Measurements from ENCODE around the gene MYF6.
A peak's percentile ranks its signal among the peaks of the same experiment; 100 is the strongest.

Gene MYF6

DNA sequence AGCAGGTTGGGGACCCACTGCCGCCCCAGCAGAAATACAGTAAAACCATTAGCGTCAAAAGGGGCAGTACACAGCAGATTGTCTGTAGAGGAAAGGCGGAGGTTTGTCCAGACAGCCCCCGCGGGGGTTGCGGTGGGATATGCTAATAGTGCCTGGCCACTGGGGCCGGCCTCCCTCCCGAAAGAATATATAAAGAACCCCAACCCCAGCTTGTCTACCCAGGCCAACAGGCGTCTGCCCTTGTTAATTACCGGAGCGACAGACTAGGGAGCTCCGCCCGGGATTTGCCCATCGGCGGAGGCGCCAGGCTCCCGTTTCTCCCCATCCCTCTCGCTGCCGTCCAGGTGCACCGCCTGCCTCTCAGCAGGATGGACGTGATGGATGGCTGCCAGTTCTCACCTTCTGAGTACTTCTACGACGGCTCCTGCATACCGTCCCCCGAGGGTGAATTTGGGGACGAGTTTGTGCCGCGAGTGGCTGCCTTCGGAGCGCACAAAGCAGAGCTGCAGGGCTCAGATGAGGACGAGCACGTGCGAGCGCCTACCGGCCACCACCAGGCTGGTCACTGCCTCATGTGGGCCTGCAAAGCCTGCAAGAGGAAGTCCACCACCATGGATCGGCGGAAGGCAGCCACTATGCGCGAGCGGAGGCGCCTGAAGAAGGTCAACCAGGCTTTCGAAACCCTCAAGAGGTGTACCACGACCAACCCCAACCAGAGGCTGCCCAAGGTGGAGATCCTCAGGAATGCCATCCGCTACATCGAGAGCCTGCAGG lies 9.4 kb downstream of the MYF6 start, which contains the start of gene MYF5:
MYF5 (plus strand) TSS at position 217 of the 774 bp plus-strand sequence; CDS start at position 369, 152 bp downstream.
- Histone ChIP-seq H3K9me3 (replicated peaks; ENCODE audit: low read length) (no peaks in the 10 kb centered on the region), H3K36me3 (ENCODE audit: insufficient read depth, low read length) (peaks cover 9% of the 10 kb centered on the region), H3K4me1 (ENCODE audit: control insufficient read depth, insufficient read depth, low read length) (peaks cover 17% of the 10 kb centered on the region), H3K4me2 (ENCODE audit: low read length) (peak within 1 kb of the TSS; percentile 93), H3K9ac (ENCODE audit: low read depth, low read length) (peak within 1 kb of the TSS; percentile 95), H3K27me3 (ENCODE audit: control insufficient read depth, insufficient read depth, low read length) (no peaks in the 10 kb centered on the region), H3K4me3 (ENCODE audit: low read length) (peak within 1 kb of the TSS; percentile 73)

GRCh38 chr12:80717856-80718255 lies 10.4 kb downstream of the MYF6 start:
- Histone ChIP-seq H3K36me3 (ENCODE audit: insufficient read depth, low read length) (peaks cover 9% of the 10 kb centered on the region), H3K9me3 (replicated peaks; ENCODE audit: low read length) (no peaks in the 10 kb centered on the region), H3K4me1 (ENCODE audit: control insufficient read depth, insufficient read depth, low read length) (peaks cover 12% of the 10 kb centered on the region), H3K9ac (ENCODE audit: low read depth, low read length) (peak overlapping the region; percentile 95), H3K4me2 (ENCODE audit: low read length) (peak overlapping the region; percentile 93), H3K27me3 (ENCODE audit: control insufficient read depth, insufficient read depth, low read length) (no peaks in the 10 kb centered on the region), H3K4me3 (ENCODE audit: low read length) (peak overlapping the region; percentile 73)

GRCh38 chr12:80720516-80720915 lies 13.1 kb downstream of the MYF6 start:
- H3K4me3 ChIP-seq (ENCODE audit: low read length), result peak overlapping the region; percentile 51
- no peaks in the 10 kb centered on the region for H3K9me3 ChIP-seq (replicated peaks; ENCODE audit: low read length)
- H3K4me2 ChIP-seq (ENCODE audit: low read length), result peak overlapping the region; percentile 93
- no peaks in the 10 kb centered on the region for H3K4me1 ChIP-seq (ENCODE audit: control insufficient read depth, insufficient read depth, low read length)
- H3K36me3 ChIP-seq (ENCODE audit: insufficient read depth, low read length), result peaks cover 9% of the 10 kb centered on the region
- peak overlapping the region; percentile 71 for H3K9ac ChIP-seq (ENCODE audit: low read depth, low read length)
- H3K27me3 ChIP-seq (ENCODE audit: control insufficient read depth, insufficient read depth, low read length), result no peaks in the 10 kb centered on the region

- no peak overlapping the region for H3K4me3 ChIP-seq (ENCODE audit: low read length)
- H3K4me2 ChIP-seq (ENCODE audit: low read length), result peak overlapping the region; percentile 93
- no peaks in the 10 kb centered on the region for H3K9me3 ChIP-seq (replicated peaks; ENCODE audit: low read length)
- H3K27me3 ChIP-seq (ENCODE audit: control insufficient read depth, insufficient read depth, low read length), result no peaks in the 10 kb centered on the region
- H3K9ac ChIP-seq (ENCODE audit: low read depth, low read length), result peak overlapping the region; percentile 71
- H3K4me1 ChIP-seq (ENCODE audit: control insufficient read depth, insufficient read depth, low read length), result no peaks in the 10 kb centered on the region
- peaks cover 9% of the 10 kb centered on the region for H3K36me3 ChIP-seq (ENCODE audit: insufficient read depth, low read length)
Measured at GRCh38 chr12:80721326-80721725, 13.9 kb downstream of the MYF6 start.

DNA sequence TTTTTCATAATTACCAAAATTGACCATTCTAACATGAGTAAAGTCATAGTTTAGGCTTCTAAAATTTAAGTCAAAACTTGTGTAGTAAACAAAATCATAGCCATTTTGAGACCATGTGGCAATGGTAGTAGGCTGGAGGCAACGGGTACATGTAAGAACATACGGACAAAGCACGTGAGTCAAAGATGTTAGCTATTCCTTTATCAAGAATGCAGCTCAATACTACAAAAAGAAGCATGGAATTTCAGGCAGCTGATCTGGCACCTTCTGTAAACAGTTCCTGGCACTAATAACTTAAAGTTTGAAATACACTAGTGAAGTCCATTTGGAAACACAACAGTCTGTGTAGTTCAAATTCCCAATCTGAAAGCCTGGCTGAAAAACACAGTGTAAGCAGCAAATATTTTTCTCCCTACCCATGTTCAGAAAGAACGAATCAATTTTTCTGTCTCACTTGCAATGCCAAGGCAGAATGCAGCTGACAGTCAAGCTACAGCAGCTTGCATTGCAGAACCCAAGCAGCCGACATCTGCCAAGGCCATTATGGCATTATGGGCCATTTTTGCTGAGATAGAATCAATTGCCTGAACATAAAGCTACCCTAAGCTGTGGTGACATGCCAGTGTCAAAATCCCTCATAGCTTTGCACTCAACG lies 38.5 kb downstream of the MYF6 start:
- Histone ChIP-seq H3K4me1 (ENCODE audit: control insufficient read depth, insufficient read depth, low read length) (no peaks in the 10 kb centered on the region), H3K27me3 (ENCODE audit: control insufficient read depth, insufficient read depth, low read length) (no peaks in the 10 kb centered on the region), H3K4me2 (ENCODE audit: low read length) (no peak overlapping the region), H3K36me3 (ENCODE audit: insufficient read depth, low read length) (no peaks in the 10 kb centered on the region), H3K9me3 (replicated peaks; ENCODE audit: low read length) (no peaks in the 10 kb centered on the region), H3K9ac (ENCODE audit: low read depth, low read length) (no peak overlapping the region), H3K4me3 (ENCODE audit: low read length) (no peak overlapping the region)

DNA sequence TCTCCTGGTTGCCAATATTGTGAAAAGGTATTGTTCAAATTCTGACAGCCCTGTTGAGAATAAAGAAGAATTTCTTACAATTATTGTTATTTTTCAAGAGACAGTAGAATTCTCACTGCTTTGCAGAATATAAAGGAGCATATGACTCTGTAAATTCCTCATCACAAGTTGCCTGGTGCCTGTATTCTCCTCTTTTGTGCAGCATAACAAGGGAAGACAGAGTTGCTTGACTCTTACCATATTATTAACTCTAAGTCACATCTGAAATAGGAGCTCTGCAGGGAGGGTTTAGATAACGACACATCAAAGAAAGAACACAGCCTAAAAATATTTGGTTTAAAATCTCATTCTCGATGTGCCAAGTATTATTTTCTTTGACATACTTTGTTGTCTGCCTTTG lies 40.4 kb downstream of the MYF6 start:
- Histone ChIP-seq H3K4me1 (ENCODE audit: control insufficient read depth, insufficient read depth, low read length) (no peaks in the 10 kb centered on the region), H3K4me3 (ENCODE audit: low read length) (no peak overlapping the region), H3K27me3 (ENCODE audit: control insufficient read depth, insufficient read depth, low read length) (no peaks in the 10 kb centered on the region), H3K9me3 (replicated peaks; ENCODE audit: low read length) (no peaks in the 10 kb centered on the region), H3K4me2 (ENCODE audit: low read length) (no peak overlapping the region), H3K9ac (ENCODE audit: low read depth, low read length) (no peak overlapping the region), H3K36me3 (ENCODE audit: insufficient read depth, low read length) (no peaks in the 10 kb centered on the region)

- H3K4me1 ChIP-seq (ENCODE audit: control insufficient read depth, insufficient read depth, low read length), result no peaks in the 10 kb centered on the region
- H3K4me2 ChIP-seq (ENCODE audit: low read length), result no peak overlapping the region
- H3K27me3 ChIP-seq (ENCODE audit: control insufficient read depth, insufficient read depth, low read length), result no peaks in the 10 kb centered on the region
- H3K36me3 ChIP-seq (ENCODE audit: insufficient read depth, low read length), result no peaks in the 10 kb centered on the region
- no peaks in the 10 kb centered on the region for H3K9me3 ChIP-seq (replicated peaks; ENCODE audit: low read length)
- no peak overlapping the region for H3K4me3 ChIP-seq (ENCODE audit: low read length)
- no peak overlapping the region for H3K9ac ChIP-seq (ENCODE audit: low read depth, low read length)
Measured at GRCh38 chr12:80749456-80749855, 42.0 kb downstream of the MYF6 start.

GRCh38 chr12:80752464-80752863 lies 45.0 kb downstream of the MYF6 start:
- Histone ChIP-seq H3K27me3 (ENCODE audit: control insufficient read depth, insufficient read depth, low read length) (no peaks in the 10 kb centered on the region), H3K9ac (ENCODE audit: low read depth, low read length) (no peak overlapping the region), H3K9me3 (replicated peaks; ENCODE audit: low read length) (no peaks in the 10 kb centered on the region), H3K4me2 (ENCODE audit: low read length) (no peak overlapping the region), H3K4me3 (ENCODE audit: low read length) (no peak overlapping the region), H3K4me1 (ENCODE audit: control insufficient read depth, insufficient read depth, low read length) (peaks cover 10% of the 10 kb centered on the region), H3K36me3 (ENCODE audit: insufficient read depth, low read length) (no peaks in the 10 kb centered on the region)

- no peak overlapping the region for H3K4me2 ChIP-seq (ENCODE audit: low read length)
- no peak overlapping the region for H3K9ac ChIP-seq (ENCODE audit: low read depth, low read length)
- H3K27me3 ChIP-seq (ENCODE audit: control insufficient read depth, insufficient read depth, low read length), result no peaks in the 10 kb centered on the region
- no peaks in the 10 kb centered on the region for H3K9me3 ChIP-seq (replicated peaks; ENCODE audit: low read length)
- peaks cover 19% of the 10 kb centered on the region for H3K4me1 ChIP-seq (ENCODE audit: control insufficient read depth, insufficient read depth, low read length)
- H3K36me3 ChIP-seq (ENCODE audit: insufficient read depth, low read length), result no peaks in the 10 kb centered on the region
- H3K4me3 ChIP-seq (ENCODE audit: low read length), result no peak overlapping the region
Measured at GRCh38 chr12:80754274-80754673, 46.8 kb downstream of the MYF6 start.

- no peak overlapping the region for H3K4me2 ChIP-seq (ENCODE audit: low read length)
- H3K9me3 ChIP-seq (replicated peaks; ENCODE audit: low read length), result no peaks in the 10 kb centered on the region
- no peak overlapping the region for H3K9ac ChIP-seq (ENCODE audit: low read depth, low read length)
- H3K4me3 ChIP-seq (ENCODE audit: low read length), result no peak overlapping the region
- no peaks in the 10 kb centered on the region for H3K27me3 ChIP-seq (ENCODE audit: control insufficient read depth, insufficient read depth, low read length)
- H3K4me1 ChIP-seq (ENCODE audit: control insufficient read depth, insufficient read depth, low read length), result peaks cover 19% of the 10 kb centered on the region
- no peaks in the 10 kb centered on the region for H3K36me3 ChIP-seq (ENCODE audit: insufficient read depth, low read length)
Measured at GRCh38 chr12:80756875-80757274, 49.4 kb downstream of the MYF6 start.
